ENCODE data around the gene PCDHA3. TPM values are rescaled to one million over a fixed set of nuclear protein-coding genes. Genes with fewer than 3 reads are reported as not detected.
A peak's percentile ranks its signal among the peaks of the same experiment; 100 is the strongest.

PCDHA3 gene
- total and polyA plus RNA-seq, 2 of the 8 experiments (the other 6 are each of a cell fraction or from before 2014, with no cell fraction given): 0.48 to 0.67 TPM

DNA sequence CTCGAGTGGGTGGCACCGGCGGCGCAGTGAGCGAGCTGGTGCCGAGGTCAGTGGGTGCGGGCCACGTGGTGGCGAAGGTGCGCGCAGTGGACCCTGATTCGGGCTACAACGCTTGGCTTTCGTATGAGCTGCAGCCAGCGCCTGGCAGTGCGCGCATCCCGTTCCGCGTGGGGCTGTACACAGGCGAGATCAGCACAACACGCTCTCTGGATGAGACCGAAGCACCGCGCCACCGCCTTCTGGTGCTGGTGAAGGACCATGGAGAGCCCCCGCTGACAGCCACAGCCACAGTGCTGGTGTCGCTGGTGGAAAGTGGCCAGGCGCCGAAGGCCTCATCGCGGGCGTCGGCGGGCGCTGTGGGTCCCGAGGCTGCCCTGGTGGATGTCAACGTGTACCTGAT lies 22.6 kb downstream of the PCDHA3 start:
- POLR2A ChIA-PET (ENCODE audit: partially characterized antibody): no interaction called here
- H3K27me3 ChIP-seq (replicated peaks in 1 of 4; ENCODE audit: control insufficient read depth in 3 of 4, extremely low read depth in 1 of 4, insufficient read depth in 3 of 4, low read length in 3 of 4): no peaks in the 10 kb centered on the region
- H3K4me1 ChIP-seq (replicated peaks in 1 of 4; ENCODE audit: control insufficient read depth in 3 of 4, insufficient read depth in 4 of 4, low read length in 3 of 4): no peaks in the 10 kb centered on the region
- H3K56ac ChIP-seq (replicated peaks; ENCODE audit: insufficient read length, low read depth, low read length): no peak overlapping the region
- H3K79me2 ChIP-seq (ENCODE audit: control insufficient read depth in 1 of 2, insufficient read depth in 2 of 2, low read length in 2 of 2): no peaks in the 10 kb centered on the region
- peaks cover 0 to 3% (median 0%) of the 10 kb centered on the region in 4 experiments; a peak in 1 of 8 replicates for H3K36me3 ChIP-seq (ENCODE audit: control insufficient read depth in 2 of 4, insufficient read depth in 4 of 4, low read length in 3 of 4)
- no peak overlapping the region for H4K5ac ChIP-seq (ENCODE audit: insufficient read length, low read depth, low read length)
- H2BK5ac ChIP-seq (ENCODE audit: low read depth, low read length): no peak overlapping the region
- H3K27ac ChIP-seq (ENCODE audit: low read depth, low read length): no peak overlapping the region
- no peaks in the 10 kb centered on the region for H3K23me2 ChIP-seq (ENCODE audit: low read depth, low read length)
- H3K9ac ChIP-seq (replicated peaks in 1 of 4; ENCODE audit: extremely low read depth in 1 of 4, low read depth in 3 of 4, low read length in 3 of 4): no peak overlapping the region
- H2AFZ ChIP-seq (ENCODE audit: low read length): no peak overlapping the region
- WGBS, 2 experiments (ENCODE audit: extremely low coverage in 1 of 2, insufficient coverage in 1 of 2, insufficient read length in 1 of 2, insufficient replicate concordance in 2 of 2, low coverage in 1 of 2, low lambda C conversion rate in 2 of 2, missing lambda C conversion rate in 1 of 2): 98% methylated on average over 38 of the region's 38 CpGs; no CpG with 5 or more reads in 1 of the 2 experiments
- H2AK5ac ChIP-seq (ENCODE audit: low read depth, low read length): no peak overlapping the region
- no peak overlapping the region for H3K4me2 ChIP-seq (ENCODE audit: insufficient read depth in 1 of 2, low read depth in 2 of 2, low read length in 2 of 2)
- H4K20me1 ChIP-seq (replicated peaks in 1 of 2; ENCODE audit: control insufficient read depth in 1 of 2, insufficient read depth in 2 of 2, low read length in 2 of 2): peaks cover 0 to 3% of the 10 kb centered on the region in 2 experiments
- H2BK12ac ChIP-seq (ENCODE audit: low read depth, low read length): no peak overlapping the region
- no peak overlapping the region for H3K23ac ChIP-seq (ENCODE audit: insufficient read length)
- H2BK20ac ChIP-seq (ENCODE audit: low read length): no peak overlapping the region
- no peak overlapping the region for H2BK120ac ChIP-seq (replicated peaks; ENCODE audit: low read depth, low read length)
- no peak overlapping the region for H3K14ac ChIP-seq (ENCODE audit: insufficient read length)
- no peak overlapping the region for H3K4ac ChIP-seq (replicated peaks; ENCODE audit: insufficient read length, low read depth, low read length)
- TF ChIP-seq, protein P1, sequence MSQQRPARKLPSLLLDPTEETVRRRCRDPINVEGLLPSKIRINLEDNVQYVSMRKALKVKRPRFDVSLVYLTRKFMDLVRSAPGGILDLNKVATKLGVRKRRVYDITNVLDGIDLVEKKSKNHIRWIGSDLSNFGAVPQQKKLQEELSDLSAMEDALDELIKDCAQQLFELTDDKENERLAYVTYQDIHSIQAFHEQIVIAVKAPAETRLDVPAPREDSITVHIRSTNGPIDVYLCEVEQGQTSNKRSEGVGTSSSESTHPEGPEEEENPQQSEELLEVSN (IDR thresholded peaks at IDR 0.05): no peak
- TF ChIP-seq HDAC6 (IDR thresholded peaks at IDR 0.05; ENCODE audit: low read depth, low read length) (no peak), RBBP5 (IDR thresholded peaks at IDR 0.05; ENCODE audit: borderline replicate concordance, low read depth, low read length) (no peak), CREB1 (IDR thresholded peaks at IDR 0.05) (no peak)
- no peak overlapping the region for H4K91ac ChIP-seq (replicated peaks; ENCODE audit: insufficient read length, low read length)
- DNase-seq (ENCODE audit: low read depth in 1 of 2, low spot score in 2 of 2): no peak
- peaks cover 0 to 11% of the 10 kb centered on the region in 2 experiments; a peak in 1 of 4 replicates for H3K9me3 ChIP-seq (ENCODE audit: insufficient read depth in 2 of 2, low read depth in 1 of 2, low read length in 1 of 2)
- no peak for FAIRE-seq
- CTCF ChIA-PET (ENCODE audit: partially characterized antibody): interaction anchor here (0.6 to 5.5 kb wide), 5 partner anchors 11 to 46 kb away, joined by 3 to 49 read pairs (median 4); partner anchors contain the start of genes PCDHA4, PCDHA7 and PCDHA8
- no peak overlapping the region for H3K4me3 ChIP-seq (ENCODE audit: extremely low read depth in 1 of 4, insufficient read depth in 2 of 4, low read depth in 3 of 4, low read length in 4 of 4)
- no peak overlapping the region for H3K18ac ChIP-seq (ENCODE audit: extremely low read depth, low read length)
- H2BK15ac ChIP-seq (ENCODE audit: low read length): no peak overlapping the region
- peak overlapping the region; percentile 85; the same call in 1 of the 2 replicates for H4K8ac ChIP-seq (ENCODE audit: extremely low read depth, insufficient read depth, low read length)
- H3K79me1 ChIP-seq (ENCODE audit: low read depth, low read length): no peaks in the 10 kb centered on the region
